Prostate gland (tissue), 2 donors: ENCODE results near the gene VILL.

Source experiments
- POLR2A ChIP-seq: fragments of 450-650 bp; IDR thresholded peaks from one replicate; pipeline ENCODE4 v1.6.1; 2016; ENCODE audit warnings: antibody characterized with exemption, mild to moderate bottlenecking
- POLR2AphosphoS5 ChIP-seq: sonication (generic); formaldehyde crosslinking; IDR thresholded peaks from one replicate; pipeline ENCODE4 v1.6.1; 2017; ENCODE audit warnings: antibody characterized with exemption
- TF ChIP-seq, protein P1 (sequence below), 4 experiments: fragments of 200-600 bp in 2 of 4; fragments of 450-650 bp in 2 of 4; sonication (generic) in 2 of 4; IDR thresholded peaks; 1 replicate in 3 of 4; 2 replicates in 1 of 4; pipeline ENCODE4 v1.5.1; 2016 to 2019; ENCODE audit warnings: antibody characterized with exemption in 4 of 4, mild to moderate bottlenecking in 2 of 4, moderate library complexity in 2 of 4

DNA sequence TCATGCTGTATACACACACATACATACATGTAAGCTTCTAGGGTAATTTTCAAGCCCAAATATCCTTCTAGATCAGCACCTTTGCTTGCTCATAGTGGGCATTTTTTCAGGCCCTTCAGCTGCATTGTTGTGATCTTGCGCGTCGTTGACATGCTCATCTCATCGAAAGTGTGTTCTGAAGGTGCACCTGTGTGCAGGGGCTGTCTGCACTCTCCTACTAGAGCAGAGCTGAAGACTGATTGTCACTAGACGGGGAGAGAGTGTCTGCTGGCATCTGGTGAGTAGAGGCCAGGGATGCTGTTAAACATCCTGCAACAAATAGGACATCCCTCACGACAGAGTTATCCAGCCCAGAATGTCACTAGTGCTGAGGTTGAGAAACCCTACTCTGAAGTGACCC lies 35.7 kb upstream of the VILL start:
- TF ChIP-seq POLR2AphosphoS5 (no peak), POLR2A (no peak)
- TF ChIP-seq, protein P1, sequence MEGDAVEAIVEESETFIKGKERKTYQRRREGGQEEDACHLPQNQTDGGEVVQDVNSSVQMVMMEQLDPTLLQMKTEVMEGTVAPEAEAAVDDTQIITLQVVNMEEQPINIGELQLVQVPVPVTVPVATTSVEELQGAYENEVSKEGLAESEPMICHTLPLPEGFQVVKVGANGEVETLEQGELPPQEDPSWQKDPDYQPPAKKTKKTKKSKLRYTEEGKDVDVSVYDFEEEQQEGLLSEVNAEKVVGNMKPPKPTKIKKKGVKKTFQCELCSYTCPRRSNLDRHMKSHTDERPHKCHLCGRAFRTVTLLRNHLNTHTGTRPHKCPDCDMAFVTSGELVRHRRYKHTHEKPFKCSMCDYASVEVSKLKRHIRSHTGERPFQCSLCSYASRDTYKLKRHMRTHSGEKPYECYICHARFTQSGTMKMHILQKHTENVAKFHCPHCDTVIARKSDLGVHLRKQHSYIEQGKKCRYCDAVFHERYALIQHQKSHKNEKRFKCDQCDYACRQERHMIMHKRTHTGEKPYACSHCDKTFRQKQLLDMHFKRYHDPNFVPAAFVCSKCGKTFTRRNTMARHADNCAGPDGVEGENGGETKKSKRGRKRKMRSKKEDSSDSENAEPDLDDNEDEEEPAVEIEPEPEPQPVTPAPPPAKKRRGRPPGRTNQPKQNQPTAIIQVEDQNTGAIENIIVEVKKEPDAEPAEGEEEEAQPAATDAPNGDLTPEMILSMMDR (IDR thresholded peaks at IDR 0.05) = no peak
